Testis (tissue), 2 donors: ENCODE measurements around the gene HDAC2.

Experiments
- CTCF ChIP-seq, 3 experiments: fragments of 450-650 bp in 2 of 3; fragments of 200-600 bp in 1 of 3; sonication (generic) in 1 of 3; IDR thresholded peaks; one replicate each; pipeline ENCODE4 v1.5.1; 2016 to 2019; ENCODE audit warnings: antibody characterized with exemption in 3 of 3, mild to moderate bottlenecking in 2 of 3, moderate library complexity in 1 of 3
- POLR2A ChIP-seq: fragments of 450-650 bp; IDR thresholded peaks from one replicate; pipeline ENCODE4 v1.6.1; 2017; ENCODE audit warnings: antibody characterized with exemption, mild to moderate bottlenecking, moderate library complexity

- TF ChIP-seq CTCF (IDR thresholded peaks at IDR 0.05) (no peak), POLR2A (no peak)
Observed at GRCh38 chr6:114001354-114001753, 30.4 kb upstream of the HDAC2 start.
